ENCODE measurements around the gene GPER1.

DNA sequence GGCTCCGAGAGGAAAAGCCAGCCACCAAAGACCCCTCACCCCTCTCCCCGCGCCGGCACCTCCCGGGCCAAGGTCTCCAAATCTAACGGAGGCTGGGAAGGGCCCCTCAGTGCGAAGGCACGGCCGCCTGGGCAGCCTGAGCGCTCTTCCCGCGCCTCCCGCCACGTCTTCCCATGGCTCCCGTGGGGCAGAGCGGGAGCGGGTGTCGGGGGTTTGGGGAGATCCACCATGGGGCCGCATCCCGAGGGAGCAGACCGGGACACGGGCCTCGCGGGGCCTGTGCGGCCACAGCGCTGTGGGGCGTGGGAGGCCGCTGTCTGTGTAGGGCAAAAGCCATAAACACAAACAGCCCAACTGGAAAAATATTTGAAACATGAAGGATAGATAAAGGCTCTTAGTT is 22.4 kb downstream of the GPER1 start:
- no peak for TF ChIP-seq TAF1 (IDR thresholded peaks at IDR 0.05; ENCODE audit: borderline replicate concordance, insufficient read depth, low read length)
- no peak for TF ChIP-seq SIN3A (IDR thresholded peaks at IDR 0.05; ENCODE audit: borderline replicate concordance, insufficient read depth, low read length)
- TF ChIP-seq FOXP2 (optimal IDR thresholded peaks at IDR 0.05; ENCODE audit: borderline replicate concordance, extremely low read depth, extremely low read length, insufficient read depth) = no peak

Data from PFSK-1 (cell line).